ENCODE measurements around the gene TNNI2.

GRCh38 chr11:1827095-1827813 is 11.5 kb upstream of the TNNI2 start:
- TF ChIP-seq EGR1 (IDR thresholded peaks at IDR 0.05; ENCODE audit: low read depth in 2 of 2) (no peak), GABPA (IDR thresholded peaks at IDR 0.05 in 1 of 2, conservative IDR thresholded peaks at IDR 0.05 in 1 of 2) (no peak)
- TF ChIP-seq, protein P1, sequence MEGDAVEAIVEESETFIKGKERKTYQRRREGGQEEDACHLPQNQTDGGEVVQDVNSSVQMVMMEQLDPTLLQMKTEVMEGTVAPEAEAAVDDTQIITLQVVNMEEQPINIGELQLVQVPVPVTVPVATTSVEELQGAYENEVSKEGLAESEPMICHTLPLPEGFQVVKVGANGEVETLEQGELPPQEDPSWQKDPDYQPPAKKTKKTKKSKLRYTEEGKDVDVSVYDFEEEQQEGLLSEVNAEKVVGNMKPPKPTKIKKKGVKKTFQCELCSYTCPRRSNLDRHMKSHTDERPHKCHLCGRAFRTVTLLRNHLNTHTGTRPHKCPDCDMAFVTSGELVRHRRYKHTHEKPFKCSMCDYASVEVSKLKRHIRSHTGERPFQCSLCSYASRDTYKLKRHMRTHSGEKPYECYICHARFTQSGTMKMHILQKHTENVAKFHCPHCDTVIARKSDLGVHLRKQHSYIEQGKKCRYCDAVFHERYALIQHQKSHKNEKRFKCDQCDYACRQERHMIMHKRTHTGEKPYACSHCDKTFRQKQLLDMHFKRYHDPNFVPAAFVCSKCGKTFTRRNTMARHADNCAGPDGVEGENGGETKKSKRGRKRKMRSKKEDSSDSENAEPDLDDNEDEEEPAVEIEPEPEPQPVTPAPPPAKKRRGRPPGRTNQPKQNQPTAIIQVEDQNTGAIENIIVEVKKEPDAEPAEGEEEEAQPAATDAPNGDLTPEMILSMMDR (IDR thresholded peaks at IDR 0.05; ENCODE audit: low read depth, low read length, missing input control) = no peak
